CD4-positive, alpha-beta T cell treated with Interleukin-21 for 1 hour (primary cell): ENCODE data around the gene DDX21.
"Not testable (repeated sequence)": the region's sequence is repeated elsewhere in the genome, so short reads cannot be mapped to it uniquely, and the experiment has no call there.

Experiments used
- DNase-seq: peaks from one replicate; pipeline ENCODE4 v3.0.0-alpha.2; 2020

The DDX21 gene

DNA sequence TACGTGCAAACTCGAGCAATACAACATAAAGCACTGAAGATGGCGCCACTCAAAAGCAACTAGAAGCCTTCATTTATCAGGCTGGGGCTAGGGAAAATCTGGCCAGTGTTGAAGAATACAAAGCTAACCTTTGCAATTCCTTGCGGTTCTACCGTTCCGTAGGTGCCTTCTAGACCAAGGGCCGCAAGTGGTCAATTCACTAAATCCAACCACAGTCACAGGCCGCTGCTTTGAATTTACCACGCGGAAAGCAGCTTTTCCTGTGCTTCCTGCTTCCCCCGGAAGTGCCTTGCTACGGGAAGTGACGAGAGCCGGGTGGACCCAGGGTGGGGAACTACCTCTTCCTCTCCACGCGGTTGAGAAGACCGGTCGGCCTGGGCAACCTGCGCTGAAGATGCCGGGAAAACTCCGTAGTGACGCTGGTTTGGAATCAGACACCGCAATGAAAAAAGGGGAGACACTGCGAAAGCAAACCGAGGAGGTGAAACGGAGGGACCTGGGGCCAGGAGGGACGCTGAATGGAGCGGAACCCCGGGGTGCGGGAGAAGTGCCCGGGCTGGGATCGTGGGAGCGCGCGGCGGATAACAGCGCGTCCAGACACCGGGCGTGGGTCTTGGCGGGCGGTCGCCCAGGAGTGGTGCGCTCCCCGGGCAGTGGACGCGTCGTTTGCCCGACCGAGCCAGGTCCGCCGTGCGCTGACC, at the start of gene DDX21:
Gene DDX21, plus strand, starts transcription at position 339 of the 701 bp plus-strand sequence. Its CDS starts 56 bp downstream, at position 395.
- DNase-seq: peak; percentile 92

DNA sequence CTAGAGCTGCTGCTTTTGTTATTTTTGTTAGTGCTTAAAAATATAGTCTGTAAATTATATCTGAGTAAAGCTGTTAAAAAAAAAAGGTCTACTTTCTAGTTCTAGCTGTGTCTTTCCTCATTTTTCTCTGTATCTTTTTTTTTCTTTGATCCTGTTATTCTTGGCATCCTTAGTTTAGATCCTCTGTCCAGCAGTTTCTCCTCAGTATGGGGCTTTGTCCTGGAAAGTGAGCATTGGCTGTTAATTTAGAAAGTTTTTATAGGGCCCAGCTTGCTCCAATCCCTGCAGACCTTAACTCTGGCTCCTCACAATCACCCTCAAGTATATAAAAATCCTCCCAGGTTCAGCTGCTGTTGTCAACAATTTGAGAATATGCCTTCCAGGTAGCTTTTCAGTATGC, 31.4 kb upstream of the DDX21 start:
- no peak for DNase-seq

DNA sequence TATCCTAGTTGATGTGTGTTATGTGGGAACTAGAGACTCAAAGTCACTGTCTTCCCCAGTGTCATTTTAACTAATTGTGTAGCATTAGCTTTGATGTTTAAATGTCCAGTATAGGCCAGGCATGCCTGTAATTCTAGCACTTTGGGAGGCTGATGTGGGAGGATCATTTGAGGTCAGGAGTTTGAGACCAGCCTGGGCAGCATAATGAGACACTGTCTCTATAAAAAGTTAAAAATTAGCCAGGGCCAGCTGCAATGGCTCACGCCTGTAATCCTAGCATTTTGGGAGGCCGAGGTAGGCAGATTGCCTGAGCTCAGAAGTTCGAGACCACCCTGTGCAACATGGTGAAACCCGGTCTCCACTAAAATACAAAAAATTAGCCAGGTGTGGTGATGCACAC, 30.5 kb upstream of the DDX21 start:
- DNase-seq: no peak

DNA sequence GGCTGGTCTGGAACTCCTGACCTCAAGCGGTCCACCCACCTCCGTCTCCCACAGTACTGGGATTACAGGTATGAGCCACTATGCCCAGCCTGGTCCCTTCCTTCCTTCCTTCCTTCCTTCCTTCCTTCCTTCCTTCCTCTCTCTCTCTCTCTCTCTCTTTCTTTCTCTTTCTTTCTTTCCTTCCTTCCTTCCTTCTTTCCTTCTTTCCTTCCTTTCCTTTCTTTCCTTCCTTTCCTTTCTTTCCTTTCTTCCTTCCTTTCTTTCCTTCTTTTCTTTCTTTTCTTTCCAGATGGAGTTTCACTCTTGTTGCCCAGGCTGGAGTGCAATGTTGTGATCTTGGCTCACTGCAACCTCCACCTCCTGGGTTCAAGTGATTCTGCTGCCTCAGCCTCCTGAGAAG, 26.8 kb upstream of the DDX21 start:
- not testable (repeated sequence) for DNase-seq

DNA sequence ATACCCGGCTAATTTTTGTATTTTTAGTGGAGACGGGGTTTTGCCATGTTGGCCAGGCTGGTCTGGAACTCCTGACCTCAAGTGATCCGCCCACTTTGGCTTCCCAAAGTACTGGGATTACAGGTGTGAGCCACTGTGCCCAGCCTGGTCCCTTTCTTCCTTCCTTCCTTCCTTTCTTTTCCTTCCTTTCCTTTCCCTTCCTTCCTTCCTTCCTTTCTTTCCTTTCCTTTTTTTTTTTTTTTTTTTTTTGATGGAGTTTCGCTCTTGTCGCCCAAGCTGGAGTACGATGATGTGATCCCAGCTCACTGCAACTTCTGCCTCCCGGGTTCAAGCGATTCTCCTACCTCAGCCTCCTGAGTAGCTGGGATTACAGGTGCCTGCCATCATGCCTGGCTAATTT, 26.1 kb upstream of the DDX21 start:
- not testable (repeated sequence) for DNase-seq

DNA sequence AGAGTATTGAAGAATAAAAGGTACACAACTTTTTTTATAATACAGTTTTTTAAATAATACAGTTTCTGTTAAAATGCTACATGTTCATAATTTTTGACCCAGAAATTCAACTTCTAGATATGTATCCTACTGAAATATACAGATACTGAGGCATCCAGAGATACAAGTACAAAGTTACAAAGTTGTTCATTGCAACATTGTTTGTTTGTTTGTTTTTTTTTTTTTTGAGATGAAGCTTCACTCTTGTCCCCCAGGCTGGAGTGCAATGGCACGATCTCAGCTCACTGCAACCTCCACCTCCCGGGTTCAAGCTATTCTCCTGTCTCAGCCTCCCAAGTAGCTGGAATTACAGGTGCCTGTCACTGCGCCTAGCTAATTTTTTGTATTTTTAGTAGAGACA, 23.1 kb upstream of the DDX21 start:
- not testable (repeated sequence) for DNase-seq

DNA sequence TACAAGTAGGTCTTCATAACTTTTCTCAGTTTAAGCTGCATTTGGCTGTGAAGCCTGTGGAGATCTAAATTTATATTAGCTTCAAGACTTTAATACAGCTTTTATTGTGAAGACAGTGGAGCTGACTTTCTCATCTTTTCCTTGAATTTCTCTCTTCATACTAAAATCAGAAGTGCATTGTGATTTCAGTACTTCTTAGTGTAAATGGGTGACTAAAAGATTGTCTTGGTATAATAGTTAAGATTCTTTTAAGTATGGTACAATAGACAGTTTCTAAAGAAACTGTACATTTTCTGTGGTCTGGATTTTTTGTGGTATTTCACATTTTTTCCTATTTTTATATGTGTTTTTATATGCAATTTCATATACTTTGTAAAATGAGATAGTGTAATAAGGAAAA, 21.0 kb upstream of the DDX21 start:
- no peak for DNase-seq

DNA sequence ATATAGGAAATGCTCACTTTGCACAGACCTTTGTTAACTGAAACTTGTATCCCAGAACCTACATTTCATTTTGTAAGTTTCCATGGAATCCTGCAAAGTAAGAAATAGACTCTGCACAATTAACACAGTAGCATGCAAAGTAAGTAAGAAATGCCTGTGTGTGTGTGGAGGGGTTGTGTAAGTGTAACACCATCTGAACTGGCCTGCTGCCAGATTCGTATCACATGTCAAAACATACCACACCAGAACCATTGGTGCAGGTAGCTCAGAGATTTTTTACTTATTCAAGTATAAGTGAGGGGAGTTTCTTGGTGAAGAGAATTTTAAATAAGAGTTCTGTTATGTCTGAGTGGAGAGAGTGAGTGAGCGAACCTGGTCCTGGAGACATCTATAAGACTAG, 17.9 kb upstream of the DDX21 start:
- no peak for DNase-seq

DNA sequence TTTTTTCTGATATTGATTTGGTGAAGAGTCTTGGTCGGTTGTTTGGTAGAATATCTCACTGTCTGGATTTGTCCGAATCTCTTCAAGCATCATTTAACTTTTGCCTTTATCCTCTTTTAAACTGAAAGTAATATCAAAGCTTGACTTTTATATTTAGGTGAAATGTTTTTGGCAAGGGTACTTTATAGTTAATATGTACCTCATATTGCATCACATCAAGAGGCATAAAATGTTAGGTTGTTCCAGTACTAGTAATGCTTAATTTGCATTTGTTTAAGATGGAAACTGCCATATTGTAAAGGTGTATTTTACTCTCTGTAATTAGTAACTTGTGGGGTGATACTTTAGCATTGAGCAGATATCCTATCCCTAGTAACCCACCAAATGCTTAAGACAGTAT, 17.1 kb upstream of the DDX21 start:
- no peak for DNase-seq

DNA sequence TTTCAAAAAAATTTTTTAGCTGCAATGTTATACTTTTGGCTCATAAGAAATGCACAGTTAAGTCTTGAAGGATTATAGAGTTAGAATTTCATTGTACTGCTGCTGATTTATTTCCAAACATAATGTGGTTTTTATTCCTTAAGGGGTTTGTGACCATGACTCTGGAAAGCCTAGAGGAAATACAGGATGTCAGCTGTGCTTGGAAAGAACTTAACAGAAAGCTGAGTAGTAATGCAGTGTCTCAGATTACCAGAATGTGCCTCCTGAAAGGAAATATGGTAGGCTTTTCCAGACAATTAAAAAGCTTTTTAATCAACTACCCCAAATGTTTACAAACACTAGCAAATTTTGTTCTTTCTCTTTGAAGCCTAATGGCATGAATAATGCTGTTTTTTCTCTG, 15.1 kb upstream of the DDX21 start:
- DNase-seq: not testable (repeated sequence)

DNA sequence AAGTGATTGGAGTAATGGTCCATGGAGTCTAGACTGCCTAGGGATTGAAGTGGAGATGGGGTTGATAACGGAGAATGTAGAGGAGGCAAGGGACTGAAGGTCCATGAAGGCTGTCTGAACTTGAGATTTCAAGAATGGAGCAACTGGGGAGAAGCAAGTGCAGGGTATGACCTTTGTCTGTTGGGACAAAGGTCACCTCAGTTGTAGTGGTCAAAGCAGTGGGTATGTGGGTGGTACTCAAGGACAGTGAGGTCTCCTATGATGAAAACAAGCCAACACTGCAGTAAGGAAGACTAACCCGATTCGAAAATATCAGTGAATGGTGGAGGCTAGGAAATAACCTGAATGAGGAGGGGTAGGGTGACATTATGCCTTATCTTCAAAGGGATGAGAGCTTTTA, 5.4 kb upstream of the DDX21 start:
- no peak for DNase-seq

DNA sequence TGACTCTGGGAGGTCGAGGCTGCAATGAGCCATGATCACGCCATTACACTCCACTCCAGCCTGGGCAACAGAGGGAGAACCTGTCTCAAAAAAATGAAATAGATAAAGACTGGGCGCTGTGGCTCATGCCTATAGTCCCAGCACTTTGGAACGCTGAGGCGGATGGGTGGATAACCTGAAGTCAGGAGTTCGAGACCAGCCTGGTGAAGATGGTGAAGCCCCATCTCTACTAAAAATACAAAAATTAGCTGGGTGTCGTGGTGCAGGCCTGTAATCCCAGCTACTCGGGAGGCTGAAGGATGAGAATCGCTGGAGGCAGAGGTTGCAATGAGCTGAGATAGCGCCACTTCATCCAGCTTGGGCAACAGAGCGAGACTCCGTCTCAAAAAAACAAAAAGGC, 1.1 kb upstream of the DDX21 start:
- DNase-seq: no peak

DNA sequence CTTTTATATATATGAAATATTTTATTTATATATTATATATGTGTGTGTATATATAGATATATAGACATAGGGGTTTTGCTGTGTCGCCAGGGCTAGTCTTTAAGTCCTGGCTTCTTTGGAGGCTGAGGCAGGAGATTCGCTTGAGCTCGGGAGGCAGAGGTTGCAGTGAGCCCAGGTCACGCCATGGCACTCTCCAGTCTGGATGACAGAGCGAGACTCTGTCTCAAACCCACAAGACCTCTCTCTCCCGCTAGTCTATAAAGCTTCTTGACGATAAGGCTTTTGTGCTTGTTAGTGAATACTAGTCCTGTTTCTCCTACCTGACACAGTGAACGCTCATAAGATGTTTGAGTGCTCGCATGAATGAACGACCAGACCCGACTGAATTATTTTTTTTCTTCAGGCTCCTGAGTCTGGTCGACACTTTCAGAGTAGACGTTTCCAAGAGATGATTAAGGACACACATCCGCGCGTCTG, 577 bp upstream of the DDX21 start:
- DNase-seq: no peak

DNA sequence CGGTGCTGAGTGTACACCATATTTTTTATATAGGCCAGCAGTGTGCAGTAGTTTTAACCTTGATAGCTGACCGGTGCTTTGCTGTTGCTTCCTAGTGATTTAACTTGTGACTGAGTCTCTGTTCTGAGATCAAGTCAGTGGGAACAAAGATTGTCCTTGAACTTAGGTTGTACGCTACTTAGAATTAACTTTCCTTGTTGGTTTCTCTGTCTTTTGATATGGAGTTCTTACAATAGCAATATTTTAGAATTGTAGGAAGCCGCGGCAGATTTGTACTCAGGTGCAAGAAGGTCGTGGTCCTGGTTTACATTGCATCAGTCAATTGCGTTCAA, 1.3 kb downstream of the DDX21 start:
- no peak for DNase-seq

DNA sequence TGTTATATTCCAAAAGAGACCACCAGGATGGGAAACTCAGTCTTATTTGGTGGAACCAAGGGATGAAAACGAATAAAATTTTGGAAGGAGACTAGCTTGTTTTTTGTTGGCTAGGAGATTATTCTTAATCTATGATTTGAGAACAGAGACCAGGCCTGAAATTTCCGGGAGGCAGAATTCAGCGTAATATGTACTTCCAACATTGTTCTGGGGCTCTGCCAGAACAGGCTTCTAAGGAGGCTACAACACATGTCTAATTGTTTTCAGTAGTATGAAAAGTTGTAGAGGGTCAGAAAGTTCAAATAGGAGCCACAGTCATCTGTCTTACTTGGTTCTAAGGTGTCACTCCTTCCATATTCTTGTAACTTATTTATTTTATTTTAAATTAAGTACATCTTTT, 1.7 kb downstream of the DDX21 start:
- no peak for DNase-seq

DNA sequence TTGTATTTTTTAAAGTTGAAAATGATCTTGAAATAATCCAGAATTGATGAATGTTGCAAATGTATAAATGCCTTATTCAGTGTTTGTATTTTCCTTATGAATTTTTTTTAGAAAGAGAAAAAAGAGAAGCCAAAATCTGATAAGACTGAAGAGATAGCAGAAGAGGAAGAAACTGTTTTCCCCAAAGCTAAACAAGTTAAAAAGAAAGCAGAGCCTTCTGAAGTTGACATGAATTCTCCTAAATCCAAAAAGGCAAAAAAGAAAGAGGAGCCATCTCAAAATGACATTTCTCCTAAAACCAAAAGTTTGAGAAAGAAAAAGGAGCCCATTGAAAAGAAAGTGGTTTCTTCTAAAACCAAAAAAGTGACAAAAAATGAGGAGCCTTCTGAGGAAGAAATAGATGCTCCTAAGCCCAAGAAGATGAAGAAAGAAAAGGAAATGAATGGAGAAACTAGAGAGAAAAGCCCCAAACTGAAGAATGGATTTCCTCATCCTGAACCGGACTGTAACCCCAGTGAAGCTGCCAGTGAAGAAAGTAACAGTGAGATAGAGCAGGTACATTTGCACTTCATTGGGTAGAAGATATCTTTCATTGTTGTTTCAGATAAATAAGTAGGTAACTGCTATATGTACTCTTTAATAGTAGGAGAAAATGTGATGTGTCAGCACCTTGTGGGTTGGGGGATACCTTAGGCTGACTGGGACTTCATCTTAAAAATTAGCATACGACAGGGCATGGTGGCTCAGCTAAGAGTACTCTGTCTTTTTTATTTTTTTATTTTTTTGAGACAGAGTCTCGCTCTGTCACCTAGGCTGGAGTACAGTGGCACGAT, 3.9 kb downstream of the DDX21 start:
- no peak for DNase-seq

DNA sequence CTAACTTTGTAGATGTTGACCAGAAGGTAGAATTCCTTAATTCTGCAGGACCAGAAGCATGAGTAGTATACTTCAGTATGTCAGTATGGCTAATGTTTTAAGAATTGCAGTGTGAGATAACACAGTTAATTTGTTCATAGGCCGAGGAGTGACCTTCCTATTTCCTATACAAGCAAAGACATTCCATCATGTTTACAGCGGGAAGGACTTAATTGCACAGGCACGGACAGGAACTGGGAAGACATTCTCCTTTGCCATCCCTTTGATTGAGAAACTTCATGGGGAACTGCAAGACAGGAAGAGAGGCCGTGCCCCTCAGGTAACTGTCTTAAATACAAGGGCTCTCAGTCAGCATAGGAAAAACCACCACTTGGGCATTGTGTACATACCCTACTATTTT, 7.2 kb downstream of the DDX21 start:
- no peak for DNase-seq

DNA sequence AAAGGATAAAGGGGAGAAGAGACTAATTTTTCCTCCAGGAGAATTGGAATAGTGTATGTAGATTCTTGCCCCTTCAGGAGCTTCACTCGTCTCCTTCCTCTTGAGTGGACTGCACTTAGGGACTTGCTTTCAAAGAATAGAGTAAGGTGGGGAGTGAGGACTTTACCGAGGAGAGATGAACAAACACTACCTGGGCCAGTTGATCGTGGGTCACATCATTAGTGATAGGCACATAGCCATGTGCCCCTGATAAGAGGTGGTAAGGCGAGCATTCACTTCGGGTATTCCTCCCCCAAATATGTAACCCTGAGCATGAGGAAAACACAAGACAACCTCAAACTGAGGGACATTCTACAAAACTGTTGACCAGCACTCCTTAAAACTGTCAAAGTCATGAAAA, 18.0 kb downstream of the DDX21 start:
- no peak for DNase-seq

DNA sequence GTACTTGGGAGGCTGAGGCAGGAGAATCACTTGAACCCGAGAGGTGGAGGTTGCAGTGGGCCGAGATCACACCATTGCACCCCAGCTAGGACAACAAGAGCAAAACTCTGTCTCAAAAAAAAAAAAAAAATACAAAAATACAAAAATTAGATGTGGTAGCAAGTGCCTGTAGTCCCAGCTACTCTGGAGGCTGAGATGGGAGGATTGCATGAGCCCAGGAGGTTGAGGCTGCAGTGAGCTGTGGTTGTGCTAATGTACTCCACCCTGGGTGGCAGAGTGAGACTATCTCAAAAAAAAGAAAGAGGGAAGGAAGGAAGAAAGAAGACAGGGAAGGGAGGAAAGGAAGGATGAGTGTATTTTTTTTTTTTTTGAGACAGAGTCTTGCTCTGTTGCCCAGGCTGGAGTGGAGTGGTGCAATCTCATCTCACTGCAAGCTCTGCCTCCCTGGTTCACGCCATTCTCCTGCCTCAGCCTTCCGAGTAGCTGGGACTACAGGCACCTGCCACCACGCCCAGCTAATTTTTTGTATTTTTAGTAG, 20.0 kb downstream of the DDX21 start:
- not testable (repeated sequence) for DNase-seq

DNA sequence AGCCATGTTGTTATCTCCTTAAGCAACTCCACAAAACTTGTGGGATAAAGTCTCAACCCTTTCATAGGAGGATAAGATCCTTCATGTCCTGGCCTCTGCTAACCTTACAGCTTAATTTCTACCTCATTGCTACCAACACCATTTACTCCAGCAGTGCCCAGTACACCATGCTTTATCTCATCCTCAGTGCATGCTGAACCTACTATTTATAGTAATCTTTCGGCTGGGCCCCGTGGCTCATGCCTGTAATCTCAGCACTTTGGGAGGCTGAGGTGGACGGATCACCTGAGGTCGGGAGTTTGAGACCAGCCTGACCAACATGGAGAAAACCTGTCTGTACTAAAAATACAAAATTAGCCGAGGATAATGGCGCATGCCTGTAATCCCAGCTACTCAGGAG, 23.8 kb downstream of the DDX21 start:
- DNase-seq: not testable (repeated sequence)

DNA sequence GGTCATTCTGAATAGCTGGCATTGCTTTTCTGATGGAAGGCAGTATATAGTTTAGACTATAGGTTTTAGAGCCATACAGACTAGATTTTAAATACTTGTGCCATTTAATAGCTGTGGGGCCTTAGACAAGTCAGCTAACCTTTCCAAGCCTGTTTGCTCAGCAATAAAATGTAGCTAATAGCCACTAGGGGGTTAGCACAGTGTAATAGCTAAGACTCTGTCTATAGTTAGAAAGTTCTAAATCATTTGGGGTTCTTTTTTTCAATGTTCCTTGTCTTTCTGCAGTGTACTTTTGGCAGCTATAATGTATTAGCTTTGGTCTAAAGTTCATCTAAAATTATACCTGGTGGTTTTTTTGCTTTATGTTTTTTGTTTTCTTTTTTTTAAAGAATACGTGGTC, 25.1 kb downstream of the DDX21 start:
- no peak for DNase-seq

DNA sequence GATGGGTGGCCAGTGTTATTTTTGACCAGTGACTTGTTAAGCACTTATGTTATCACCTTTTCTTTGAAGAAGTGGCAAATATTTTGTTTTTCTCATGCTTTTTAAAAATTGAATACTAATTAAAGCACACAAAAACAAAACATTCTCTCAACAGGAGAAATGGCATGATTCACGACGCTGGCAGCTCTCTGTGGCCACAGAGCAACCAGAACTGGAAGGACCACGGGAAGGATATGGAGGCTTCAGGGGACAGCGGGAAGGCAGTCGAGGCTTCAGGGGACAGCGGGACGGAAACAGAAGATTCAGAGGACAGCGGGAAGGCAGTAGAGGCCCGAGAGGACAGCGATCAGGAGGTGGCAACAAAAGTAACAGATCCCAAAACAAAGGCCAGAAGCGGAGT, 26.4 kb downstream of the DDX21 start:
- no peak for DNase-seq

DNA sequence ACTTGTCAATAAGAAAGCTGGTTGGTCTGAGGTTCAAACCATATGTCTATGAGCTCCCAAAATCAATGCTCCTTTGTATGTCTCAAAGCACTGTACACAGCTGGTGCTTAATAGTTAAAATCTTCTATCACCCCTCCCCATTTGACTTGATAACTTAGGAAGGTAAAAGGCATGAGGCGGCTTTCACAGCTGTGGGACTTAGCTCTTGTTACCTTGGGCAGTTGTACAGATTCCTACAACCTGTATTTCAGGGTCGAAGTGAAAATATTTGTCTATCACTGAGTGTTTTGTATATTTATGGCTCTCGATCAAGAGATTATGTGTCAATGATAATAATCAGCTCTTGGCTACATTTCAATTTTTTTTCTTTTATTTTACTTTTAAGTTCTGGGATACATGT, 31.6 kb downstream of the DDX21 start:
- no peak for DNase-seq
